ENCODE measurements around the gene HIKESHI. TPM values are rescaled to one million over a fixed set of nuclear protein-coding genes. Genes with fewer than 3 reads are reported as not detected.

The HIKESHI gene
- total and polyA plus RNA-seq, 2 of the 8 experiments (the other 6 are each of a cell fraction or from before 2014, with no cell fraction given), result 65.4 to 90.2 TPM

DNA sequence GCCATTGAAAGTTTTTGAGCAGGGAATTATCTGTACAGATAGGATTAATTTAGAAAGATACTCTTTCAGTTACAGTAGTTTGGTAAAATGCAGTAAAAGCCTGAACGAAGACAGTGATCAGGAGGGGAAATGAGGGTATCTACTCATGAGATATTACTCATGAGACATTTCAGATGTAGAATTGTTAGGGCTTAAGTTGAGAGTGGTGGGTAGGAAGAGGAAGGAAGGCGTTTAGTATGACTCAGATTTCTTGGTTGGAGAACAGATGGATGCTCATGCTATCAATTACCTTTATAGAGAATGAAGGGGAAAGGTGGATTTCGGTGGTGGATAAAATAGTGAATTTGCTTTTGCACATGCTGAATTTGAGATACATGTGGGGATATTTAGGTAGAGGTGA is 88.4 kb downstream of the HIKESHI start:
- Histone ChIP-seq H2BK12ac (ENCODE audit: low read depth, low read length) (no peak overlapping the region), H4K5ac (ENCODE audit: insufficient read length, low read depth, low read length) (no peak overlapping the region), H3K27ac (ENCODE audit: low read depth, low read length) (no peak overlapping the region), H3K14ac (ENCODE audit: insufficient read length) (no peak overlapping the region), H3K79me2 (ENCODE audit: control insufficient read depth in 1 of 2, insufficient read depth in 2 of 2, low read length in 2 of 2) (no peaks in the 10 kb centered on the region), H2BK5ac (ENCODE audit: low read depth, low read length) (no peak overlapping the region), H3K23me2 (ENCODE audit: low read depth, low read length) (no peaks in the 10 kb centered on the region), H3K4me1 (replicated peaks in 1 of 4; ENCODE audit: control insufficient read depth in 3 of 4, insufficient read depth in 4 of 4, low read length in 3 of 4) (peaks cover 0 to 4% (median 0%) of the 10 kb centered on the region in 4 experiments; a peak in 3 of 7 replicates), H2BK15ac (ENCODE audit: low read length) (no peak overlapping the region), H4K20me1 (replicated peaks in 1 of 2; ENCODE audit: control insufficient read depth in 1 of 2, insufficient read depth in 2 of 2, low read length in 2 of 2) (no peaks in the 10 kb centered on the region), H4K8ac (ENCODE audit: extremely low read depth, insufficient read depth, low read length) (no peak overlapping the region), H3K9ac (replicated peaks in 1 of 4; ENCODE audit: extremely low read depth in 1 of 4, low read depth in 3 of 4, low read length in 3 of 4) (no peak overlapping the region), H3K9me3 (ENCODE audit: insufficient read depth in 2 of 2, low read depth in 1 of 2, low read length in 1 of 2) (no peaks in the 10 kb centered on the region), H2BK20ac (ENCODE audit: low read length) (no peak overlapping the region), H4K91ac (replicated peaks; ENCODE audit: insufficient read length, low read length) (no peak overlapping the region), H2AK5ac (ENCODE audit: low read depth, low read length) (no peak overlapping the region), H3K4me3 (ENCODE audit: extremely low read depth in 1 of 4, insufficient read depth in 2 of 4, low read depth in 3 of 4, low read length in 4 of 4) (no peak overlapping the region), H3K27me3 (replicated peaks in 1 of 4; ENCODE audit: control insufficient read depth in 3 of 4, extremely low read depth in 1 of 4, insufficient read depth in 3 of 4, low read length in 3 of 4) (no peaks in the 10 kb centered on the region), H3K23ac (ENCODE audit: insufficient read length) (no peak overlapping the region), H3K36me3 (ENCODE audit: control insufficient read depth in 2 of 4, insufficient read depth in 4 of 4, low read length in 3 of 4) (no peaks in the 10 kb centered on the region), H3K4ac (replicated peaks; ENCODE audit: insufficient read length, low read depth, low read length) (no peak overlapping the region), H2AFZ (ENCODE audit: low read length) (no peak overlapping the region), H3K18ac (ENCODE audit: extremely low read depth, low read length) (no peak overlapping the region), H3K79me1 (ENCODE audit: low read depth, low read length) (no peaks in the 10 kb centered on the region), H3K56ac (replicated peaks; ENCODE audit: insufficient read length, low read depth, low read length) (no peak overlapping the region), H3K4me2 (ENCODE audit: insufficient read depth in 1 of 2, low read depth in 2 of 2, low read length in 2 of 2) (no peak overlapping the region), H2BK120ac (replicated peaks; ENCODE audit: low read depth, low read length) (no peak overlapping the region)
- CTCF ChIA-PET (ENCODE audit: partially characterized antibody), result interaction anchor here (2.2 kb wide), 1 partner anchor 30 kb away, joined by 5 read pairs; no protein-coding TSS in a partner anchor
- DNase-seq (ENCODE audit: low read depth in 1 of 2, low spot score in 2 of 2), result no peak
- FAIRE-seq, result no peak
- no peak for TF ChIP-seq CHD2 (IDR thresholded peaks at IDR 0.05; ENCODE audit: low read length)
- 94% methylated on average over 3 of the region's 3 CpGs; no CpG with 5 or more reads in 1 of the 2 experiments for WGBS, 2 experiments (ENCODE audit: extremely low coverage in 1 of 2, insufficient coverage in 1 of 2, insufficient read length in 1 of 2, insufficient replicate concordance in 2 of 2, low coverage in 1 of 2, low lambda C conversion rate in 2 of 2, missing lambda C conversion rate in 1 of 2)
- POLR2A ChIA-PET (ENCODE audit: partially characterized antibody), result no interaction called here
